ENCODE results near the gene TRMT61A. TPM values are rescaled to one million over a fixed set of nuclear protein-coding genes. Genes with fewer than 3 reads are reported as not detected.

The TRMT61A gene
- total RNA-seq (2013; cell fraction: nucleolus; rRNA removed) = 23.5 and 27.2 TPM in 2 replicates
- 13.5 and 18.2 TPM in 2 replicates for total RNA-seq (2014; rRNA removed)
- total RNA-seq (2014; rRNA removed; fragmentation: Illumina TruSeq; extraction: Trizol) = 3.7 and 4.7 TPM in 2 replicates
- total RNA-seq (2021) = 15.6 and 17.9 TPM in 2 replicates
- 2.0 TPM for polyA plus RNA-seq (2011; ENCODE audit: low read depth)
- polyA plus RNA-seq (2011; rRNA removed) = 2.4 and 5.1 TPM in 2 replicates
- polyA plus RNA-seq (2011; cell fraction: cytosol; rRNA removed) = 9.0 and 16.6 TPM in 2 replicates
- polyA plus RNA-seq (2011; cell fraction: nucleus; rRNA removed) = 49.7 and 52.9 TPM in 2 replicates
- polyA plus RNA-seq (2012) = 5.6 and 7.1 TPM in 2 replicates
- polyA plus RNA-seq (2014; fragmentation: Illumina TruSeq; extraction: Trizol) = 0.46 and 1.4 TPM in 2 replicates
- under 1 TPM; 0.11 to 0.38 TPM for polyA plus RNA-seq (2014; fragmentation: Nextera tagmentation; extraction: Ambion mirVana)
- 17.6 and 20.4 TPM in 2 replicates for polyA plus RNA-seq (2014; rRNA removed)
- 10 to 100 TPM; 19.8 to 21.9 TPM for polyA plus RNA-seq (2016; fragmentation: Nextera tagmentation; extraction: Ambion mirVana)
- 3.9 and 9.5 TPM in 2 replicates for polyA minus RNA-seq (2011; rRNA and poly(A)+ RNA removed)
- polyA minus RNA-seq (2011; cell fraction: cytosol; rRNA and poly(A)+ RNA removed) = 4.0 and 4.1 TPM in 2 replicates
- 15.0 and 25.7 TPM in 2 replicates for polyA minus RNA-seq (2011; cell fraction: nucleus; rRNA and poly(A)+ RNA removed)
- percentile 64 among the genes with signal in this experiment for Bru-seq, nascent RNA
- percentile 53 among the genes with signal in this experiment for BruChase-seq, experiment 1, labeled RNA remaining after a 6-hour chase
- percentile 57 among the genes with signal in this experiment for BruChase-seq, experiment 2, labeled RNA remaining after a 2-hour chase
- long read RNA-seq, experiment 1, transcript TRMT61A-202 (4 exons, 3,229 nt) = major isoform, 21 of 30 reads
- long read RNA-seq, experiment 1, partial matches to known transcripts = 5 of 30 reads
- long read RNA-seq, experiment 1, other reads (novel, unspliced or antisense) = 4 of 30 reads
- long read RNA-seq, experiment 2, partial matches to known transcripts = 0 of 2 reads
- long read RNA-seq, experiment 2, other reads (novel, unspliced or antisense) = 1 of 2 reads

GRCh38 chr14:103528587-103529382 lies at the start of gene TRMT61A:
TRMT61A (plus strand) TSS chr14:103529196; CDS start chr14:103529979, 783 bp downstream.
- intact Hi-C loops (cut with micrococcal nuclease; ENCODE audit: unreplicated experiment) (no loop called here), in situ Hi-C loops (cut with MboI) (no loop called here)
- RAD21 ChIA-PET (ENCODE audit: unreplicated experiment) = interaction anchor here (2.4 kb wide), 1 partner anchor 10 kb away, joined by 14 read pairs; no protein-coding TSS in a partner anchor
- Histone ChIP-seq H3K27me3 (replicated peaks in 1 of 2; ENCODE audit: control insufficient read depth in 2 of 2, insufficient read depth in 2 of 2, low read length in 1 of 2) (no peaks in the 10 kb centered on the region), H2AFZ (ENCODE audit: control insufficient read depth, low read depth, low read length) (peak within 1 kb of the TSS; percentile 58), H3K9me3 (replicated peaks; ENCODE audit: control insufficient read depth, insufficient read depth, low read length) (no peaks in the 10 kb centered on the region; the same call in 2 of the 3 replicates), H3K4me2 (ENCODE audit: control insufficient read depth, insufficient read depth) (peak within 1 kb of the TSS; percentile 91), H3K4me1 (ENCODE audit: control insufficient read depth, insufficient read depth, low read length) (peaks cover 25% of the 10 kb centered on the region), H3K79me2 (ENCODE audit: control insufficient read depth, insufficient read depth, low read length) (peaks cover 30% of the 10 kb centered on the region), H3K27ac (ENCODE audit: control insufficient read depth, insufficient read depth) (peak within 1 kb of the TSS; percentile 65), H4K20me1 (ENCODE audit: control insufficient read depth, insufficient read depth) (no peaks in the 10 kb centered on the region), H3K36me3 (ENCODE audit: control insufficient read depth in 2 of 2, insufficient read depth in 2 of 2, low read length in 1 of 2) (peaks cover 0 to 2% of the 10 kb centered on the region in 2 experiments; a peak in 2 of 4 replicates), H3K4me3 (peak within 1 kb of the TSS; percentile 91), H3K9ac (ENCODE audit: control insufficient read depth, insufficient read depth, low read length) (peak within 1 kb of the TSS; percentile 90)
- FAIRE-seq (no peak), DNase-seq (ENCODE audit: low read depth, low spot score) (no peak), ATAC-seq (peak; percentile 62)
- POLR2A ChIA-PET = interaction anchor here (1.5 kb wide), 2 partner anchors 22 to 195 kb away, joined by 3 to 4 read pairs; partner anchors contain the start of gene EIF5
- 5% methylated on average over 35 of the region's 70 CpGs for WGBS (ENCODE audit: insufficient coverage, insufficient replicate concordance, low lambda C conversion rate, missing lambda C conversion rate)
- TSS peak; percentile 97 for BruUV-seq (replicated peaks)
- SMC1A ChIA-PET (ENCODE audit: uncharacterized antibody, unreplicated experiment) = interaction anchor here (1.1 to 2.6 kb wide), 4 partner anchors 11 to 36 kb away, joined by 3 to 11 read pairs (median 4); no protein-coding TSS in a partner anchor
- CTCF ChIA-PET = interaction anchor here (1.0 to 5.3 kb wide), 3 partner anchors 10 to 136 kb away, joined by 3 to 39 read pairs (median 6); no protein-coding TSS in a partner anchor
- TF ChIP-seq POLR2A (IDR thresholded peaks at IDR 0.05; ENCODE audit: low read depth, low read length) = peak; percentile 84
- TF ChIP-seq SUZ12 (IDR thresholded peaks at IDR 0.05; ENCODE audit: unreplicated experiment) = no peak
- peak in 1 of 2 experiments; percentile 33; a peak in 1 of 4 replicates for TF ChIP-seq IKZF2 (IDR thresholded peaks at IDR 0.05)
- TF ChIP-seq IKZF1 (conservative IDR thresholded peaks at IDR 0.05) = peak; percentile 55
- peak; percentile 69; the same call in 1 of the 2 replicates for TF ChIP-seq POLR2AphosphoS2 (IDR thresholded peaks at IDR 0.05; ENCODE audit: low read depth, low read length)
- peak; percentile 94 for TF ChIP-seq CREM (IDR thresholded peaks at IDR 0.05; ENCODE audit: low read depth)
- peak; percentile 33 for TF ChIP-seq SIX5 (IDR thresholded peaks at IDR 0.05; ENCODE audit: low read depth, low read length, severe bottlenecking)
- TF ChIP-seq ATF3 (IDR thresholded peaks at IDR 0.05; ENCODE audit: borderline replicate concordance, extremely low read depth, low read depth, low read length) = peak; percentile 51; the same call in 1 of the 2 replicates
- no peak for TF ChIP-seq KLF5 (IDR thresholded peaks at IDR 0.05; ENCODE audit: partially characterized antibody)
- TF ChIP-seq ZNF687 (IDR thresholded peaks at IDR 0.05) = peak; percentile 69; the same call in 1 of the 2 replicates
- TF ChIP-seq HCFC1 (IDR thresholded peaks at IDR 0.05; ENCODE audit: low read length) = peak; percentile 67
- TF ChIP-seq MAX (IDR thresholded peaks at IDR 0.05; ENCODE audit: low read depth, low read length) = peak; percentile 96
- peak; percentile 79; the same call in 1 of the 2 replicates for TF ChIP-seq GATAD2B (conservative IDR thresholded peaks at IDR 0.05; ENCODE audit: low read depth)
- 0 out of 2 replicates have a peak, but pooled peaks have one; percentile 33 for TF ChIP-seq ASH2L (IDR thresholded peaks at IDR 0.05; ENCODE audit: borderline replicate concordance, low read depth)
